HepG2 (cell line): ENCODE data around the gene HSD3B7. TPM values are rescaled to one million over a fixed set of nuclear protein-coding genes. Genes with fewer than 3 reads are reported as not detected.

Experiments used
- ARID3A ChIP-seq: IDR thresholded peaks from 2 replicates; pipeline ENCODE4 v1.6.1; 2012; ENCODE audit warnings: low read depth, low read length, improper control_type of control experiment
- BRF2 ChIP-seq: sonication (generic); formaldehyde crosslinking; IDR thresholded peaks from 2 replicates; pipeline ENCODE4 v1.8.1; 2022; ENCODE audit warnings: mild to moderate bottlenecking, missing genetic modification reagents
- ELF4 ChIP-seq: sonication (generic); formaldehyde crosslinking; IDR thresholded peaks from 2 replicates; pipeline ENCODE4 v1.5.0; 2020; ENCODE audit warnings: missing genetic modification reagents, mild to moderate bottlenecking, moderate library complexity, borderline replicate concordance
- GATAD2A ChIP-seq: IDR thresholded peaks from 2 replicates; pipeline ENCODE4 v1.6.1; 2016
- GLI4 ChIP-seq: sonication (generic); formaldehyde crosslinking; IDR thresholded peaks from 2 replicates; pipeline ENCODE4 v1.5.1; 2020; ENCODE audit warnings: missing genetic modification reagents, mild to moderate bottlenecking, moderate library complexity, borderline replicate concordance
- HIC2 ChIP-seq: sonication (generic); formaldehyde crosslinking; IDR thresholded peaks from 2 replicates; pipeline ENCODE4 v1.9.0; 2022; ENCODE audit warnings: low read depth, missing genetic modification reagents
- MED1 ChIP-seq: sonication (generic); formaldehyde crosslinking; IDR thresholded peaks from 2 replicates; pipeline ENCODE4 v1.4.0; 2020; ENCODE audit warnings: missing genetic modification reagents
- RBFOX2 ChIP-seq: fragments of 200-400 bp; formaldehyde crosslinking; IDR thresholded peaks from 2 replicates; pipeline ENCODE4 v1.6.1; 2017; ENCODE audit warnings: low read depth, mild to moderate bottlenecking, low read length
- RNF219 ChIP-seq: sonication (generic); formaldehyde crosslinking; IDR thresholded peaks from 2 replicates; pipeline ENCODE4 v1.5.0; 2020; ENCODE audit warnings: mild to moderate bottlenecking, missing genetic modification reagents
- SALL2 ChIP-seq: sonication (generic); formaldehyde crosslinking; IDR thresholded peaks from 2 replicates; pipeline ENCODE4 v1.8.1; 2023; ENCODE audit warnings: mild to moderate bottlenecking, missing genetic modification reagents, inconsistent platforms
- SRSF4 ChIP-seq: fragments of 200-400 bp; formaldehyde crosslinking; IDR thresholded peaks from one replicate; pipeline ENCODE4 v1.6.1; 2018; ENCODE audit warnings: mild to moderate bottlenecking, low read depth, low read length, moderate library complexity; ENCODE audit not compliant: poor library complexity, severe bottlenecking
- TBP ChIP-seq: sonication (generic); formaldehyde crosslinking; IDR thresholded peaks from 2 replicates; pipeline ENCODE4 v1.5.0; 2020; ENCODE audit warnings: missing genetic modification reagents
- YEATS2 ChIP-seq: sonication (generic); formaldehyde crosslinking; IDR thresholded peaks from 2 replicates; pipeline ENCODE4 v1.4.0; 2020; ENCODE audit warnings: missing genetic modification reagents, borderline replicate concordance
- ZNF121 ChIP-seq: sonication (generic); formaldehyde crosslinking; IDR thresholded peaks from 2 replicates; pipeline ENCODE4 v1.5.0; 2020; ENCODE audit warnings: mild to moderate bottlenecking, missing genetic modification reagents
- ZNF18 ChIP-seq: sonication (generic); formaldehyde crosslinking; IDR thresholded peaks from 2 replicates; pipeline ENCODE4 v1.8.0; 2022; ENCODE audit warnings: mild to moderate bottlenecking, missing genetic modification reagents; ENCODE audit not compliant: insufficient replicate concordance
- ZNF224 ChIP-seq: sonication (generic); formaldehyde crosslinking; IDR thresholded peaks from 2 replicates; pipeline ENCODE4 v1.5.0; 2020; ENCODE audit warnings: mild to moderate bottlenecking, missing genetic modification reagents
- ZNF431 ChIP-seq: sonication (generic); formaldehyde crosslinking; IDR thresholded peaks from 2 replicates; pipeline ENCODE4 v1.9.0; 2022; ENCODE audit warnings: missing genetic modification reagents, low read depth, mild to moderate bottlenecking, borderline replicate concordance
- ZNF614 ChIP-seq: IDR thresholded peaks from 2 replicates; pipeline ENCODE4 v1.6.1; 2018; ENCODE audit warnings: missing biosample characterization, missing genetic modification reagents, inconsistent platforms, borderline replicate concordance
- ZNF672 ChIP-seq: sonication (generic); formaldehyde crosslinking; IDR thresholded peaks from 2 replicates; pipeline ENCODE4 v1.8.1; 2022; ENCODE audit warnings: missing genetic modification reagents
- ZNF678 ChIP-seq: sonication (generic); formaldehyde crosslinking; IDR thresholded peaks from 2 replicates; pipeline ENCODE4 v1.4.0; 2020; ENCODE audit warnings: mild to moderate bottlenecking, missing genetic modification reagents
- ZNF746 ChIP-seq: sonication (generic); formaldehyde crosslinking; IDR thresholded peaks from 2 replicates; pipeline ENCODE4 v1.8.0; 2022; ENCODE audit warnings: mild to moderate bottlenecking, missing genetic modification reagents
- ZSCAN9 ChIP-seq: IDR thresholded peaks from 2 replicates; pipeline ENCODE4 v1.6.1; 2016; ENCODE audit warnings: borderline replicate concordance
- polyA plus RNA-seq, 8 experiments: library from polyadenylated mRNA; depleted of rRNA in 3 of 8; stranded (reverse) in 7 of 8; unstranded in 1 of 8; fragments of >200 nt; fragmentation: Illumina TruSeq in 4 of 8; extraction: Trizol in 4 of 8; gene quantifications; 2 replicates each; pipeline versions ENCODE4 v1.2.1 to v1.2.3, GENCODE V29; 2011 to 2016; ENCODE audit warnings: low read depth in 4 of 8, missing spikeins in 1 of 8, mixed read lengths in 1 of 8; ENCODE audit not compliant: insufficient read depth in 1 of 8
- total RNA-seq, 5 experiments: library from RNA; depleted of rRNA; stranded (reverse); fragments of >200 nt; fragmentation: Illumina TruSeq; extraction: Trizol; gene quantifications; 2 replicates each; pipeline ENCODE4 v1.2.3, GENCODE V29; 2016; ENCODE audit warnings: low read depth in 1 of 5

HSD3B7 gene
- total and polyA plus RNA-seq, 2 of the 13 experiments (the other 11 are each of a cell fraction or from before 2014, with no cell fraction given), result 32.9 to 69.7 TPM

GRCh38 chr16:30996324-30996984, 11.4 kb downstream of the HSD3B7 start (continued):
- TF ChIP-seq BRF2 (CRISPR knock-in tag) (no peak; the same call in 1 of the 2 replicates), GLI4 (CRISPR knock-in tag) (no peak), RNF219 (CRISPR knock-in tag) (no peak), SRSF4 (no peak), ZSCAN9 (CRISPR knock-in tag) (no peak), YEATS2 (CRISPR knock-in tag) (no peak), ZNF678 (CRISPR knock-in tag) (0 out of 2 replicates have a peak, but pooled peaks have one; percentile 3), RBFOX2 (peak; percentile 57; the same call in 1 of the 2 replicates), ZNF431 (CRISPR knock-in tag) (no peak), ARID3A (0 out of 2 replicates have a peak, but pooled peaks have one; percentile 36), ZNF672 (no peak), HIC2 (CRISPR knock-in tag) (peak; percentile 22; the same call in 1 of the 2 replicates), GATAD2A (no peak; the same call in 1 of the 2 replicates), ZNF746 (peak; percentile 46; the same call in 1 of the 2 replicates), ZNF614 (no peak), TBP (no peak), MED1 (CRISPR knock-in tag) (peak; percentile 78), SALL2 (CRISPR knock-in tag) (no peak), ZNF18 (CRISPR knock-in tag) (no peak), ZNF224 (CRISPR knock-in tag) (no peak), ELF4 (CRISPR knock-in tag) (no peak), ZNF121 (CRISPR knock-in tag) (no peak)
